Measurements from ENCODE around the gene SPCS3.
"Not testable (repeated sequence)": the region's sequence is repeated elsewhere in the genome, so short reads cannot be mapped to it uniquely, and the experiment has no call there.

The SPCS3 gene

GRCh38 chr4:176319704-176320339, at the start of gene SPCS3:
SPCS3 (plus strand) TSS chr4:176319966; CDS start chr4:176320077, 111 bp downstream.
- DNase-seq (ENCODE audit: extremely low read depth in 1 of 2, low read depth in 1 of 2) = peak; percentile 81 to 95

- no peak for DNase-seq (ENCODE audit: extremely low read depth in 1 of 2, low read depth in 1 of 2)
Measured at GRCh38 chr4:176270669-176271068, 49.1 kb upstream of the SPCS3 start.

DNA sequence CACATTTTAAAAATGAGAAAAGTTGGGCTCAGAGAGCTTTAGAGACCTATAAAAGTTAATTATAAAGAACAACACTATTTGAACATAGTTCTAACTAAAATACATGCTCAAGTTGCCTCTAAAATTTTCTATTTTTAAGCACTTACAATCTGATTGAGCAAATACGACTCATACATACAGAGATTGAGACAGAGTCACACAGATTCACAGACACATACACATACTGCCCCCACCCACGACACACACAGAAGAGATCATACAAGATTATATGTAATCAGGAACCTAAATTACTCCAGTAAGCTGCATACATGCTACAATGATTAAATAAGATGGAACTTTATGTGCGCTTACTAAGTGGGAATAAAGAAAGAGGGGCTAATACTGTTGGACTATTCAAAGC, 48.0 kb upstream of the SPCS3 start:
- no peak for DNase-seq (ENCODE audit: extremely low read depth in 1 of 2, low read depth in 1 of 2)

- no peak for DNase-seq (ENCODE audit: extremely low read depth in 1 of 2, low read depth in 1 of 2)
Measured at GRCh38 chr4:176272799-176273198, 47.0 kb upstream of the SPCS3 start.

DNA sequence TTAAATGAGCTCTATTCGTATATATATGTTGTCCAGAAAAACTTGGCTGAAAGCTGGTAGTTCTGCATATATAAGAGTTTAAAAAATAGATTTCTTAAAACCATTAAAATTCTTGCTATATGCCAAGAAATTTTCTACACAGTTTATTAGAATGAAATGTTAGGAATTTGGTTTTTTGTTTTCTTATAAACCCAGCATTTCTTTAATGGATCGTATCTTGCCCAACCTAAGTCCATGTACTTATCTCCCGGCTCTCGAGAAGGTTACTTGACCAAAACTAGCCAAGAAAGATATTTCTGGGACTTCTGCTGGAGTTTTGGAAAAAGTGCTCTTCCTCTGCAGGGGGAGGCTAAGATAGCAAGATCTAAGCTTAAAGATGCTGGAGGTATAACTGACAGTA, 46.0 kb upstream of the SPCS3 start:
- DNase-seq (ENCODE audit: extremely low read depth in 1 of 2, low read depth in 1 of 2) = no peak

DNA sequence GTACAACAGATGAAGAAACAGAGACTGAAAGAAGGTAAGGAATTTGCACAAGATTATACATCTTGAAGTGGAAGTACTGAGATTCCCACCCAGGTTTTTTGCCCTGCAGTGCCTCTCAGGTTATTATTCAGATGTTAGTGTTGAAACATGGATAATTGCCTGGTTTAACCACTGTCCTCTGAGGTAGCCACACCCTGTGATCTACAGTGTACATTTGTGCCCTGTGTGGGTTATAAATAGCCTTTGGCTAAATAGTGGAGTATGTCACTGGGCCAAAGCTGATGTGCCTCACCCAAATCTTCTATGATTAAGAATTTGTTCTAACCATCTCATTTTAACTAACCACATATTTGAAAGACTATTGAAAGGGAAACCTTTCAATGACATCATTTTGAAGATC, 45.3 kb upstream of the SPCS3 start:
- no peak for DNase-seq (ENCODE audit: extremely low read depth in 1 of 2, low read depth in 1 of 2)

DNA sequence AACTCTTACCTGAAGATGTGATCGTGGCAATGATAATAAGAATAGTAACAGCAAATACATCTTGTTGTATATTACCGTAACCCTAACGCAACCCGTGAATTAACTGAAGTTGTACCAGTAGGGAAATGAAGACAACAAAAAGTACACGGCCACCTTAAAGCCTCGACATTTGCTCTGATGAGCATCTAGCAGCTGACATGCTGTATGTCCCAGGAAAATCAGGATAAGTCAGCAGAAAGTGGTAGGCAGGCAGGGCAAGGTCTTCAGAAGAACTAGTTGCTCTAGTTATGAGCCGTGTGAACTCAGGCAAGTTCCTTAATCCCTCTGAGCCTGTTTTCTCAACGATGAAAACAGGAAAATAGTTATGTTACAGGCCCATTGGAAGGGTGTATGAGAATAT, 43.1 kb upstream of the SPCS3 start:
- no peak for DNase-seq (ENCODE audit: extremely low read depth in 1 of 2, low read depth in 1 of 2)

DNA sequence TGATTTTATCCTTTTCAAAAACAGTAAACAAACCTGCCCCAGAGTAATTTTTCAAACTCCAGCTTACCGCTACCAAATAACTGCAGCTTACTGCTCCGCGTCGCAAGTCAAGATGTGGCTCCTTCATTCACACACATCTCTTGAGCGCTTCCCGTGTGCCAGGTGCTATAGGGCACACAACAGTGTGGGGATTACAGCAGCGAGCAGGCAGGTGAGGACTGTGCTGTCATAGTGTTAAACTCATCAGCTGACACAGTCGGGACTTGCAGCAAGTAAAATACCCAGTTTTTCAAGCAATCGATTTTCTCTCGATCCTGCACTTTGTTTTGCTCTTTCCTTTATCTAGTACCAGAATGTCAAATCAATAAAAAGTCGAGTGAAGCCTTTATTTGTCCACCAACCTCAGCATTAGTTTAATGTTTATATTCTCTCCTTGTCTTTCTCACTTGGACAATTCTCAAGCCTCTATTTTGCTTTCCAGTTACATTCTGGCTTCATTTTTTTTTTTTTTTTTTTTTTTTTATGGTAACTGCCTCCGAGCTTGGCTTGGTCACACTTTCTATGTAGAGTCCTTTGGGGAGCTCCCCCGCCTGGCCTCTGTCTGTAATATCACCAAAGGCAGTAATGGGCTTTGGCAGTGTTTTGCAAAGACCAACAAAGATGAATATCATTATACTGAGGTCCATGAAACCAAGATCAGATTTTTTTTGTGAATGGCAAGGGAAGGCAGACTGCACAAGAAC, 42.4 kb upstream of the SPCS3 start:
- no peak for DNase-seq (ENCODE audit: extremely low read depth in 1 of 2, low read depth in 1 of 2)

DNA sequence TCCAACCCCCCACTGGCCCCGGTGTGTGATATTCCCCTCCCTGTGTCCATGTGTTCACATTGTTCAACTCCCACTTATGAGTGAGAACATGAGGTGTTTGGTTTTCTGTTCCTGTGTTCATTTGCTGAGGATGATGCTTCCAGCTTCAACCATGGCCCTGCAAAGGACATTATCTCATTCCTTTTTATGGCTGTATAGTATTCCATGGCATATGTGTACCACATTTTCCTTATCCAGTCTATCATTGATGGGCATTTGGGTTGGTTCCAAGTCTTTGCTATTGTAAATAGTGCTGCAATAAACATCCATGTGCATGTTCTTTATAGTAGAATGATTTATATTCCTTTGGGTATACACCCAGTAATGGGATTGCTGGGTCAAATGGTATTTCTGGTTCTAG, 40.2 kb upstream of the SPCS3 start:
- not testable (repeated sequence) for DNase-seq (ENCODE audit: extremely low read depth in 1 of 2, low read depth in 1 of 2)

DNA sequence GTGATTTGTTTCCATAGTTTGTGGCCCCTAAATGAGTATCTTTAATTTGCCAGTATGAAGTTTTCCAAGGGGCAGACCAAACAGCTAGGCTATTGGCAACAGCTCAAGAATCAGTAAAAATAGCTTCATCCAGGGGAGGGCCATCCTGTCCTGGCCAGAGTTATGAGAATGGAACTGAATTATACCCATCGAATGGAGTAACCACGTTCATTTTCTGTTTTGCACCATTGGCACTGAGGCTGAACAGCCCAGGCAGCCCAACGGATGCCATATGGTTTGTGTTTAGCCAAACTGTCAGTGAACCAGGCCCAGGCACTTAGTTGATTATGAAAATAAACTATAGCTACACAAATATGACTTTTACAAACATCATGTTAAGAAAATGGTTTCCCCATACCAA, 33.0 kb upstream of the SPCS3 start:
- DNase-seq (ENCODE audit: extremely low read depth in 1 of 2, low read depth in 1 of 2) = no peak

GRCh38 chr4:176287546-176287945, 32.2 kb upstream of the SPCS3 start:
- DNase-seq (ENCODE audit: extremely low read depth in 1 of 2, low read depth in 1 of 2) = no peak

- no peak for DNase-seq (ENCODE audit: extremely low read depth in 1 of 2, low read depth in 1 of 2)
Measured at GRCh38 chr4:176288020-176288419, 31.7 kb upstream of the SPCS3 start.

GRCh38 chr4:176289561-176289960, 30.2 kb upstream of the SPCS3 start:
- no peak for DNase-seq (ENCODE audit: extremely low read depth in 1 of 2, low read depth in 1 of 2)

DNA sequence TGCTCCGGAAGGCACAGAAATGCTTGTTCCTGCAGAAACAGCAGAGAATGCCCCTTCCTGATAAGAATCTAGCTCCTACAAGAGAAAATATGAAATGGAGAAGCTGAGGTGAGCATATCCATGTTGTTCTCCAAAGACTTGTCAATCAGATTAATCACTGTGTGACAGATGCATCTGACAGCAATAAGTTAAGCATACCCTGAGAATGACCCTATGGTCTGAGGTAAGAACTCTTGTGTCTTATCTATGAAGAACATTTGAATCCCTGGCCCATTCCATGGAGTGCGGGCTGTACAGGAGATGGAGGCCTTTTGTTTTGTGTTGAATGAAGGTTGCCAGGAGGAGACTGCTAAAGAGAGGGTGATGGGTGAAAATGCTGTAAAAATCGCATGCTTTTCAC, 29.2 kb upstream of the SPCS3 start:
- no peak for DNase-seq (ENCODE audit: extremely low read depth in 1 of 2, low read depth in 1 of 2)

GRCh38 chr4:176291748-176292147, 28.0 kb upstream of the SPCS3 start:
- DNase-seq (ENCODE audit: extremely low read depth in 1 of 2, low read depth in 1 of 2) = no peak

GRCh38 chr4:176292920-176293319, 26.8 kb upstream of the SPCS3 start:
- DNase-seq (ENCODE audit: extremely low read depth in 1 of 2, low read depth in 1 of 2) = no peak

DNA sequence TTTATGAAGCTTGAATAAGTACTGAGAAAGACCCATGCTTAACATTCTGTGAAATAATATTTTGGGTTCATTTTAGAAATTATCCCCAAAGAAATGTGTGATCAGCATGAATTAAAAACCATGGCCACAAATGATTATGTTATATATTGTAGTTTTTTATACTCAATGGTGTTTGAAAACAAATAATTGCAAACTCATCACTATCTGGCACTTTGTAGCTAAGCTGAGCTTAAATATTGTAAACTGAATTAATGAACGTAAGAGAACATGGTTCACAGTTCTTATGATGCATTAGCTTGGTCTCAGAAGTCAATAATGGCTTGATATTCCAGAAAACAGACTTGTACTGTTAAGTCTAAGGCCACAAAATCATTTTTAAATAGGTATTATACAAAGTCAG, 26.1 kb upstream of the SPCS3 start:
- no peak for DNase-seq (ENCODE audit: extremely low read depth in 1 of 2, low read depth in 1 of 2)

DNA sequence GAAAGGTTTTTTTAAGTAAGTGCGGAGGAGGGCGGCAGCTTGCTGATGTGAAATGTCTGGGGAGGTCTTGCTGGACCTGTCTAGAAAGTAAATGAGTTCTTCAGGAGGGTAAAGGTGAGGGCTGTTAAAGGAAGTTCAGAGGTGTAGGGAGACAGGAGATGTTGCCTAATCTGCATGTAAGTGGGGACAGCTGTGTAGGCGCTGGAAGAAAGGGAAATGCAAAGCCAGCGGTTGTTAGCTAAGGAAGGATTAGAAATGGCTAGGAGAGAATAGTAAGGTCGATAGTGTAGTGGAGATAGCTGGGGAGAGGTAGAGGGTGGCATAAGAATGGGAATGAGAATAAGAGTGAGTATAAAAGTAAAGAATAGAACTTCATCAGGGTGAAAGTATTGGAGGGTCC, 23.9 kb upstream of the SPCS3 start:
- not testable (repeated sequence) for DNase-seq (ENCODE audit: extremely low read depth in 1 of 2, low read depth in 1 of 2)

DNA sequence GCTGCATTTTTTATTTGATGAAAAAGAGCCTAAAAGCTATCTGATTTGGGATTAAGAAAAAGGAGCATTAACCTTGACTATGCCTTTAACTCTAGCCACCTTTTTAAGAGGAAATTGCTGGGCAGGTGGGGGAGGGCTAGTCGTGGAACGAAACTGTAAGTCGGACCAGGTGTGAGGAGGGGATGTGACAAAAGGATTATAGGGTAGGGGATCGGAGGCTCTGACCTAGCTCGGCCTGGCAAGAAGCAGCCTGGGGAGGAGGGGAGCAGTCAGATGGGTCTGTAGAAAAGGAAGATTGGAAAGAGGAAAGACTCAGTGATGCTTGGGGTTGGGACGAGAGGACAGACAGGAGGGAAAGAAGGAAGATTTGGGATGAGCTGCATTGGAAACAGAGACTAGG, 21.1 kb upstream of the SPCS3 start:
- no peak for DNase-seq (ENCODE audit: extremely low read depth in 1 of 2, low read depth in 1 of 2)

GRCh38 chr4:176300036-176300435, 19.7 kb upstream of the SPCS3 start:
- DNase-seq (ENCODE audit: extremely low read depth in 1 of 2, low read depth in 1 of 2) = no peak

- no peak for DNase-seq (ENCODE audit: extremely low read depth in 1 of 2, low read depth in 1 of 2)
Measured at GRCh38 chr4:176300565-176300964, 19.2 kb upstream of the SPCS3 start.
